ENCODE data around the gene TRABD.

TRABD gene

DNA sequence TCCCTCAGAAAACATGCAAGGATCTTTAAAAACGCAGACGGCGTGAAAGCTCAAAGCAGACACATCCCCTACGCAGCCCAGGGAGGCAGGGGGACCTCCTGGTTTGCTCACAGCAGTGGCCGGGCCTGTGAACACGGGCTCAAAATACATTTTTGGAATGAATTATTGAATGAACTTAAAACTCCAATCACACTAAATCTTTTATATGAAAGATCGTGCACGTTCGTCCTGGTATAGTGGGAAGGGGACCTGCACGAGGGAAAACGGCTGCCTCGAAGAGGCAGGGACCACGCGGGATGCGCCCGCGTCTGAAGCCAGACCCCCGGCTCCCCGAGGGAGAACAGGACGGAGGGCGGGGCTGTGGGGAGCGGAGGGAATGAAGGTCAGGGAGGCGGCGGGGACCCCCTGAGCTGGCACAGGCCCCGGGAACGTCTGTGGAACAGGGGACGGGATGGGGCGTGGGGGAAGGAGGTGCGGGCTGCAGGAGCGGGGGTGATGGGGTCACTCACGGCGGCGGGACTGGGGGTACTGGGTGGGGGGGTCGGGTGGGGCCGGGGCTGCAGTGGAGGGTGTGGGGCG is 16.4 kb upstream of the TRABD start:
- TF ChIP-seq, protein P1, sequence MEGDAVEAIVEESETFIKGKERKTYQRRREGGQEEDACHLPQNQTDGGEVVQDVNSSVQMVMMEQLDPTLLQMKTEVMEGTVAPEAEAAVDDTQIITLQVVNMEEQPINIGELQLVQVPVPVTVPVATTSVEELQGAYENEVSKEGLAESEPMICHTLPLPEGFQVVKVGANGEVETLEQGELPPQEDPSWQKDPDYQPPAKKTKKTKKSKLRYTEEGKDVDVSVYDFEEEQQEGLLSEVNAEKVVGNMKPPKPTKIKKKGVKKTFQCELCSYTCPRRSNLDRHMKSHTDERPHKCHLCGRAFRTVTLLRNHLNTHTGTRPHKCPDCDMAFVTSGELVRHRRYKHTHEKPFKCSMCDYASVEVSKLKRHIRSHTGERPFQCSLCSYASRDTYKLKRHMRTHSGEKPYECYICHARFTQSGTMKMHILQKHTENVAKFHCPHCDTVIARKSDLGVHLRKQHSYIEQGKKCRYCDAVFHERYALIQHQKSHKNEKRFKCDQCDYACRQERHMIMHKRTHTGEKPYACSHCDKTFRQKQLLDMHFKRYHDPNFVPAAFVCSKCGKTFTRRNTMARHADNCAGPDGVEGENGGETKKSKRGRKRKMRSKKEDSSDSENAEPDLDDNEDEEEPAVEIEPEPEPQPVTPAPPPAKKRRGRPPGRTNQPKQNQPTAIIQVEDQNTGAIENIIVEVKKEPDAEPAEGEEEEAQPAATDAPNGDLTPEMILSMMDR (conservative IDR thresholded peaks at IDR 0.05; ENCODE audit: control insufficient read depth, insufficient read depth, low read depth, low read length): no peak
- DNase-seq (ENCODE audit: low read depth): no peak
- H3K4me3 ChIP-seq (ENCODE audit: control insufficient read depth, low read depth, low read length): no peak overlapping the region

DNA sequence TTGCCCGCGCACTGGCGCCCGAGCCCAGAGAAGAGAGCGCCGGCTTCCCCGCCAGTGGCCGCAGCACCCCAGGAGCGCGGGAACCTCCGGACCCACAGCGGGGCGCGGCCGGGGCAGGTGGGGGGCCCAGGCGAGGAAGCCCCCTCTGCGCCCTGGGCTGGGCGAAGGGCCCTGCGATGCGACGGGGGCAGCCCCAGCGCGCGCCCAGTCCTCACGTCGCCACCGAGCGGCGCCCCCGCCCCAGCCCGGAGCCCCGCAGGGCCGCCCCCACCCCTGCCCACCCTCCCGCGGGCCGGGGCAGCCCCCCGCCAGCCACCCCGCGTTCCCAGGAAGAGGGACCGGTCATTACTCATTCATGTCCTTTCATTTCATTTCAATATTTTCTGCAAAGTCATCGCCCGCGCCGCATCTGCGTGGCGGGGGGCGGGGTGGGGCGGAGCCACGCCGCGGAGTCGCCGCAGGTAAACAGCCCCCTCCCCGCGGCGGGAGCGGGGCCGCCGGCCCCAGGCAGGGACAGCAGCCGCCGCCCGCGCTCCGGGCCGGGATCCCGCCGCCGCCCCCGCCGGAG is 15.9 kb upstream of the TRABD start:
- no peak for DNase-seq (ENCODE audit: low read depth)
- H3K4me3 ChIP-seq (ENCODE audit: control insufficient read depth, low read depth, low read length): no peak overlapping the region
- TF ChIP-seq, protein P1 (conservative IDR thresholded peaks at IDR 0.05; ENCODE audit: control insufficient read depth, insufficient read depth, low read depth, low read length): no peak

GRCh38 chr22:50170453-50171318 is 15.0 kb upstream of the TRABD start, which contains the start of gene PANX2:
PANX2 (plus strand) TSS chr22:50170731; CDS start chr22:50170731, 0 bp downstream.
- TF ChIP-seq, protein P1 (conservative IDR thresholded peaks at IDR 0.05; ENCODE audit: control insufficient read depth, insufficient read depth, low read depth, low read length): no peak
- DNase-seq (ENCODE audit: low read depth): no peak
- H3K4me3 ChIP-seq (ENCODE audit: control insufficient read depth, low read depth, low read length): no peak within 1 kb of the TSS

DNA sequence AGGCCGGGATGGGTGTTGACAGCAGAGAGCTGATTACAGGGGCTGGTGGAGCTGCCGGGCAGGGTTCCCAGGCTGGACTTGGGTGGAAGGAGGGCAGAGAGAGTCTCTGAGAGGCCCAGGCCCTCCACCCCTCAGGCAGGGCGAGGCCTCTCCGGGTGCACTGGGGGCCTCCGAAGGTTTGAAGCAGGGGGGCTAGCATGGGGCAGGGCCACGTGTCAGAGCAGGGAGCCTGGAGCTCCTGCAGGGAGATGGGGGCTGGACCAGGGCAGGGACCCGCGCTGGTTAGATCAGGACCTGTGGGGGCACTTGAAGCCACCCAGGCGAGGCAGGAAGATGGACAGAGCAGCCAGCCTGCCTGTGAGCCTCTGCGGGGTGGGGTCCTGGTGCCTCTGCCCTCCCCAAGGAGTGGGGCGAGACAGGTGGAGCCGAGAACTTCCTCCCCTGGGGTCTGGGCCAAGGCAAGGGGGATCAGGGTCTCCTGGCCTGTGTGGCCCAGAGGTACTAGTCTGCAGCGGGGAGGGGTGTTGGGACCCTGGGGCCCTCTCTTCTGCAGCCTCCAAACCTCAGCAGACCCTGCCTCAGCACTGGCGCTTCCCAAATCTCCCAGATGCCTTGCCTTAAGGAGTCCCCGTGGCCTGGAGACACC is 14.3 kb upstream of the TRABD start:
- TF ChIP-seq, protein P1 (conservative IDR thresholded peaks at IDR 0.05; ENCODE audit: control insufficient read depth, insufficient read depth, low read depth, low read length): no peak
- H3K4me3 ChIP-seq (ENCODE audit: control insufficient read depth, low read depth, low read length): no peak overlapping the region
- DNase-seq (ENCODE audit: low read depth): no peak

- no peak for DNase-seq (ENCODE audit: low read depth)
- no peak overlapping the region for H3K4me3 ChIP-seq (ENCODE audit: control insufficient read depth, low read depth, low read length)
- TF ChIP-seq, protein P1 (conservative IDR thresholded peaks at IDR 0.05; ENCODE audit: control insufficient read depth, insufficient read depth, low read depth, low read length): no peak
These were observed 13.7 kb upstream of the TRABD start for GRCh38 chr22:50171965-50172421.

DNA sequence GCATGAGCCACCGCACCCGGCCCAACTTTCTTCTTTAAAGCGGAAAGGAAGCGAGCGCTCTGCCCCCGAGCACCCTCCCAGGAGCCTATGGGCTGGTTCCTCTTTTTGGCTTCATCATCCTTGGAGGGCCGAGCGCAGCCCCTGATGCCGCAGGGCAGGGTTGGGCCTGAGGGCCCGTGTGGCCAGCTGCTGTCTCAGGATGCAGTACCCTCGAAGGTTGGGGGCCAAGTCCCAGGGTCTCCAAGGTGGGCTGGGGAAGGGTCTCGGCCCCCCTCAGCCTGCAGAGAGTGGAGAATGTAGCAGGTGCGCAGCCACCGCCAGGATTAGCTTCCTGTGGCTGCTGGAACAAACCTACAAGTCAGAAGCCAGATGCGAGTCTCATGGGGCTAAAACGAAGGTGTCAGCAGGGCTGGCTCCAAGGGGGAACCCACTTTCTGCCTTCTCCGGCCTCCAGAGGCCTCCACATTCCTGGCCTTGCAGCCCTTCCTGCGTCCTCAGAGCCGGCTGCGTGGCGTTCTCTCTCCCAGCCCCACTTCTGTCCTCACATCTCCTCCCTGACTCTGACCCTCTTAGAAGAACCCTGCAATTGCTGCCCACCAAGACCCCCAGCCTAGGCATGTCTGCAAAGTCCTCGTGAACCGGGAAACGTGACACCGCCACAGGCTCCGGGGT is 12.3 kb upstream of the TRABD start:
- TF ChIP-seq, protein P1 (conservative IDR thresholded peaks at IDR 0.05; ENCODE audit: control insufficient read depth, insufficient read depth, low read depth, low read length): no peak
- H3K4me3 ChIP-seq (ENCODE audit: control insufficient read depth, low read depth, low read length): no peak overlapping the region
- DNase-seq (ENCODE audit: low read depth): no peak

Measured in fibroblast of mammary gland (primary cell).